GM12801 (cell line): ENCODE results near the gene PHF20.

Experiments used
- CTCF ChIP-seq: IDR thresholded peaks from one replicate; pipeline ENCODE4 v1.5.1; 2011; ENCODE audit warnings: control low read depth; ENCODE audit not compliant: insufficient read length; ENCODE audit errors: extremely low read depth

PHF20 gene

GRCh38 chr20:35985806-35986205, 214.0 kb downstream of the PHF20 start:
- TF ChIP-seq CTCF = no peak

- TF ChIP-seq CTCF = no peak
Measured at GRCh38 chr20:35988910-35989463, 217.2 kb downstream of the PHF20 start.

- no peak for TF ChIP-seq CTCF
Measured at GRCh38 chr20:35991142-35991771, 219.4 kb downstream of the PHF20 start.

GRCh38 chr20:35992713-35993335, 221.0 kb downstream of the PHF20 start:
- TF ChIP-seq CTCF = no peak

- TF ChIP-seq CTCF = no peak
Measured at GRCh38 chr20:35994994-35995453, 223.2 kb downstream of the PHF20 start.
